T-helper 22 cell (primary cell): Measurements from ENCODE around the gene MARCHF6.
"Not testable (repeated sequence)": the region's sequence is repeated elsewhere in the genome, so short reads cannot be mapped to it uniquely, and the experiment has no call there.

Experiments
- DNase-seq: peaks from one replicate; pipeline ENCODE4 v3.0.0-alpha.2; 2020; ENCODE audit warnings: low read depth

MARCHF6 gene

GRCh38 chr5:10353241-10354047, at the start of gene MARCHF6:
TSS of gene MARCHF6 (plus strand) at chr5:10353695. CDS start at chr5:10353899, 204 bp downstream.
- DNase-seq: peak; percentile 94

- no peak for DNase-seq
Measured at GRCh38 chr5:10303699-10304170, 49.8 kb upstream of the MARCHF6 start.

GRCh38 chr5:10304932-10305331, 48.6 kb upstream of the MARCHF6 start:
- no peak for DNase-seq

- DNase-seq: no peak
Measured at GRCh38 chr5:10306114-10306513, 47.4 kb upstream of the MARCHF6 start.

- DNase-seq: no peak
Measured at GRCh38 chr5:10306806-10307205, 46.7 kb upstream of the MARCHF6 start.

- no peak for DNase-seq
Measured at GRCh38 chr5:10307206-10308148, 46.0 kb upstream of the MARCHF6 start, which contains the start of gene CMBL. TSS of gene CMBL (minus strand) at chr5:10307902. CDS start at chr5:10290762, 17,140 bp downstream.

GRCh38 chr5:10308844-10309243, 44.7 kb upstream of the MARCHF6 start:
- no peak for DNase-seq

- DNase-seq: no peak
Measured at GRCh38 chr5:10310066-10310779, 43.3 kb upstream of the MARCHF6 start.

GRCh38 chr5:10310835-10311570, 42.5 kb upstream of the MARCHF6 start:
- not testable (repeated sequence) for DNase-seq

GRCh38 chr5:10311595-10312425, 41.7 kb upstream of the MARCHF6 start:
- no peak for DNase-seq

GRCh38 chr5:10315201-10315600, 38.3 kb upstream of the MARCHF6 start:
- no peak for DNase-seq

- DNase-seq: no peak
Measured at GRCh38 chr5:10315824-10316509, 37.5 kb upstream of the MARCHF6 start.

GRCh38 chr5:10317825-10318682, 35.4 kb upstream of the MARCHF6 start:
- DNase-seq: no peak

- no peak for DNase-seq
Measured at GRCh38 chr5:10319202-10319851, 34.2 kb upstream of the MARCHF6 start.

GRCh38 chr5:10320793-10321192, 32.7 kb upstream of the MARCHF6 start:
- DNase-seq: no peak

GRCh38 chr5:10321882-10322281, 31.6 kb upstream of the MARCHF6 start:
- no peak for DNase-seq

- DNase-seq: no peak
Measured at GRCh38 chr5:10323588-10324488, 29.7 kb upstream of the MARCHF6 start.
